KMS-11 (cell line): ENCODE results near the gene VPS37B.

Experiments
- H2AFZ ChIP-seq: fragments of 200-600 bp; sonication (generic); 2 replicates; pipeline ENCODE4 v1.6.1; 2016; ENCODE audit warnings: antibody characterized with exemption, mixed run types, low read depth
- H3K27ac ChIP-seq: fragments of 200-600 bp; sonication (generic); 2 replicates; pipeline ENCODE4 v1.6.1; 2016; ENCODE audit warnings: mild to moderate bottlenecking, mixed run types
- H3K27me3 ChIP-seq: fragments of 200-600 bp; sonication (generic); 2 replicates; pipeline ENCODE4 v1.6.1; 2017; ENCODE audit warnings: mild to moderate bottlenecking, low read depth, mixed run types, moderate library complexity; ENCODE audit not compliant: insufficient read depth
- H3K36me3 ChIP-seq: fragments of 200-600 bp; sonication (generic); 2 replicates; pipeline ENCODE4 v1.6.1; 2017; ENCODE audit warnings: mild to moderate bottlenecking, mixed run types; ENCODE audit not compliant: insufficient read depth
- H3K4me1 ChIP-seq: fragments of 200-600 bp; sonication (generic); 2 replicates; pipeline ENCODE4 v1.6.1; 2016; ENCODE audit warnings: mild to moderate bottlenecking, low read depth, mixed run types; ENCODE audit not compliant: poor library complexity, severe bottlenecking
- H3K4me2 ChIP-seq: fragments of 200-600 bp; sonication (generic); 2 replicates; pipeline ENCODE4 v1.7.0; 2016; ENCODE audit warnings: mild to moderate bottlenecking, mixed run types
- H3K4me3 ChIP-seq: fragments of 200-600 bp; sonication (generic); IDR thresholded peaks from 2 replicates; pipeline ENCODE4 v1.6.1; 2017; ENCODE audit warnings: low read depth, low read length, mixed read lengths; ENCODE audit not compliant: insufficient read depth
- H3K79me2 ChIP-seq: fragments of 200-600 bp; sonication (generic); 2 replicates; pipeline ENCODE4 v1.6.1; 2016; ENCODE audit warnings: low read depth, mixed run types; ENCODE audit not compliant: insufficient read depth
- H3K9ac ChIP-seq: fragments of 200-600 bp; sonication (generic); 2 replicates; pipeline ENCODE4 v1.6.1; 2016; ENCODE audit warnings: mild to moderate bottlenecking, mixed run types
- H4K20me1 ChIP-seq: fragments of 200-600 bp; sonication (generic); 2 replicates; pipeline ENCODE4 v1.6.1; 2016; ENCODE audit warnings: mild to moderate bottlenecking, mixed run types; ENCODE audit not compliant: insufficient read depth
- CTCF ChIP-seq: fragments of 200-600 bp; sonication (generic); conservative IDR thresholded peaks from 2 replicates; pipeline ENCODE4 v1.6.1; 2017; ENCODE audit warnings: low read depth, mild to moderate bottlenecking, antibody characterized with exemption, low read length, moderate library complexity, mixed read lengths

Gene VPS37B

DNA sequence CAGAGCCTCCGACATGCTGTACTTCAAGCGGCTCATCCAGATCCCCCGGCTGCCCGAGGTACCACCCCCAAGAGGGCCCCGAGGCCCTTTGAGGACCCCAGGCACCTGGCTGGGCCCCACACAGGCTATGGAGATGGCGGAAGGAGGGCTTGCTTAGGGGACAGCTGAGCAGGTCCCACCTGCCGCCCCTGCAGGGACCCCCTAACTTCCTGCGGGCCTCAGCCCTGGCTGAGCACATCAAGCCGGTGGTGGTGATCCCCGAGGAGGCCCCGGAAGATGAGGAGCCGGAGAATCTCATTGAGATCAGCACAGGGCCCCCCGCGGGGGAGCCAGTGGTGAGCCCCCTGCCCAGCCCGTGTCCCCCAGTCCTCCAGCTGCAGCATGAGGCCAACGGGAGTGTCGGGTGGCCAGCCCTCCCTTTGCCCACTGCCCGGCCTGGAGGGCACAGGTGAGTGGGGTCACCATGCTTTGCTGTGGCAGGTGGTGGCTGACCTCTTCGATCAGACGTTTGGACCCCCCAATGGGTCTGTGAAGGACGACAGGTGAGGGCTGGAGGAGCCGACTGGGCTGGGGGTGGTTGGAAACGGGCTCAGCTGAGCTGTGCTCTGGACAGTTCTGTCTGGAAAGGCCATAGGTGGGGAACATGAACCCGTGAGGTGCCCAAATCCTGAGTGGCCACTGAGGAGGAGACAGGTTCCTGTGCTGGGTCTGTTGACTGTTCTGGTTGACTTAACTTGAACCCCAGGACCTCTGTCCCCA, 40.7 kb downstream of the VPS37B start:
- no peak for TF ChIP-seq CTCF
- Histone ChIP-seq H4K20me1 (no peaks in the 10 kb centered on the region), H3K4me1 (no peaks in the 10 kb centered on the region), H3K9ac (no peak overlapping the region), H3K36me3 (no peaks in the 10 kb centered on the region), H3K4me3 (no peak overlapping the region), H3K27me3 (no peaks in the 10 kb centered on the region), H3K4me2 (no peak overlapping the region), H3K79me2 (no peaks in the 10 kb centered on the region), H3K27ac (no peak overlapping the region), H2AFZ (no peak overlapping the region)

DNA sequence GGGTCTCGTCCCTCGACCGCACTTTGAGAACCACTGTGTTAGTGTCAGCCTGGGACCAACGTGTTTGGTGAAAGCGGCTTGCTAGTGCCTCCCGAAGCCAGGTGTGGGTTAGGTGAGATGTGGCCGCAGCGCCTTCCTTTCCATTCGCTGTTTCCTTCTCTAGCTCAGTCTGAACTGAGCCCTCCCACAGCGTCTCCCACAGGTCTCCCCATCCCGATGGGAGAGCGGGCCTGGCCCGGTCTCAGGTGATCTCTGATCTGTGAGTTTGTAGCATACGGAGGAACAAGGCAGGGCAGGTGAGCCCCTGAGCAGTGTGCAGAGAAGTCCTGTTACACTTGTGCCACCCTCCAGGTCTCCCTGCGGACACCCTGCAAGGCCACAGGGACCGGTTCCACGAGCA, 41.4 kb downstream of the VPS37B start:
- H3K27ac ChIP-seq = no peak overlapping the region
- H3K9ac ChIP-seq = no peak overlapping the region
- no peak overlapping the region for H3K4me3 ChIP-seq
- no peak overlapping the region for H3K4me2 ChIP-seq
- no peaks in the 10 kb centered on the region for H4K20me1 ChIP-seq
- TF ChIP-seq CTCF = no peak
- no peaks in the 10 kb centered on the region for H3K36me3 ChIP-seq
- H2AFZ ChIP-seq = no peak overlapping the region
- no peaks in the 10 kb centered on the region for H3K4me1 ChIP-seq
- H3K27me3 ChIP-seq = no peaks in the 10 kb centered on the region
- H3K79me2 ChIP-seq = no peaks in the 10 kb centered on the region

- Histone ChIP-seq H3K4me2 (no peak overlapping the region), H3K27ac (no peak overlapping the region), H3K27me3 (no peaks in the 10 kb centered on the region), H2AFZ (no peak overlapping the region), H3K9ac (no peak overlapping the region), H4K20me1 (no peaks in the 10 kb centered on the region), H3K36me3 (no peaks in the 10 kb centered on the region), H3K4me1 (no peaks in the 10 kb centered on the region), H3K4me3 (no peak overlapping the region), H3K79me2 (no peaks in the 10 kb centered on the region)
- TF ChIP-seq CTCF = no peak
These were observed 42.2 kb downstream of the VPS37B start for GRCh38 chr12:122853582-122854245.

DNA sequence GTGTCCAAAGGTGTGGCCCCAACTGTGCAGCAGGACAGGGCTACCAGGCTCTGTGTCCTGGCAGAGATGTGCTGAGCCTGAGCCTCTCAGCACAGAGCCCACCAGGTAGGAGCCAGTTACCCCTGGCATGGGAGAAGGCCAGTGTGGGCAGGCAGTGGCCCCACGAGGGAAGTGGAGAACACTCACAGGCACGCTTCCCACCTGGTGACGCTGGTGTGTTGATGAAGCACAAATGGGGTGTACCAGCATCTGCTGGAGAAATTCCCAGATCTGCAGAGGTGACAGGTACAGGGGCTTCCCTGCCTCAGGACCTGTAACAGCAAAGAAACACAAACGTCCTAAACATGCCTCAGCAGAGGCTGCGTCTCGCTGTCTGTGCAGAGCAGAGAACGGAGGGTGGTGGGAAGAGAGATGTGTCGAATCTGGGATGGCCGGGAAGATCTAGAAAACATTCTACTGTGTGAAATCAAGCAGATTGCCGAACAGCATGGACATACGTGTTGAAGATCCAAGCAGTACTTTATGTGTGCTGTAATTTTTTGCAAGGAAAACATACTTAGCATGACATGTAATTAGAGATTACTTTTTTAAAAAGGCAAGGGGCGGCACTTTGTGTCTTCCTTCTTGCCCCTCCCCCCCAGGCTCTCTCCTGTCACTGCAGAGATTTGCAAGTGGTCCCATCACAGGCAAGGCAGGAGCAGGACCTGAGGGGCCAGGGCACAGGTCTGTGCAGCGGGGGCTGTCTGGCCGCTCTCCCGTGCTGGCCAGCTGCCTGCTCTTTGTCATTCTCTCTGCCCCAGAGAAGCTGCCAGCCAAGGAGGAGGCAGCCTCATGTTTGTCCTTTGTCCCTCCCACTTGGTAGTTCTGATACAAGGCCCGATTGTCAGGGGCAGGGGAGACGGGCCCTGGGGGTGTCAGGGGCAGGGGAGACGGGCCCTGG, 43.3 kb downstream of the VPS37B start:
- TF ChIP-seq CTCF = no peak
- H4K20me1 ChIP-seq = no peaks in the 10 kb centered on the region
- H3K4me1 ChIP-seq = no peaks in the 10 kb centered on the region
- H3K27ac ChIP-seq = no peak overlapping the region
- H3K9ac ChIP-seq = no peak overlapping the region
- no peaks in the 10 kb centered on the region for H3K27me3 ChIP-seq
- no peaks in the 10 kb centered on the region for H3K79me2 ChIP-seq
- H2AFZ ChIP-seq = no peak overlapping the region
- H3K36me3 ChIP-seq = no peaks in the 10 kb centered on the region
- H3K4me3 ChIP-seq = no peak overlapping the region
- H3K4me2 ChIP-seq = no peak overlapping the region
